ENCODE measurements around the gene TNS4. TPM values are rescaled to one million over a fixed set of nuclear protein-coding genes. Genes with fewer than 3 reads are reported as not detected.

Gene TNS4
- total RNA-seq, 1 experiment from 2014 or later = 0.59 TPM

DNA sequence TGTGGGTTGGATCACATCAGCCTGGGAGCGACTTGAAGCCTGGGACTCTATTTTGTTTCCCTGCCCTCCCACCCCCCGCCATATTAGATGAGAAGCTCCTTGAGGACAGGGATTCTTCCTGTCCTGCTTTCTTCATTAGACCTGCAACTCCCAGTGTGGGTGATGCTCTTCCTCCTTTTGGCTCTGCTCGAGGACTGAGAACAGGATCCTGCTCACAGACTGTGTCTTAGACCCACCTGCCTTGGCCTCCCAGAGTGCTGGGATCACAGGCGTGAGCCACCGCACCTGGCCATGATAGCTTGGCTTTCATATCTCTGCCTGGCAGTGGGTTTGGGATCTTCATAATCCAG, 21.5 kb upstream of the TNS4 start:
- peaks cover 5% of the 10 kb centered on the region for H3K27me3 Mint-ChIP-seq (ENCODE audit: low read depth)
- Histone ChIP-seq H3K27ac (ENCODE audit: insufficient read length, low read depth, low read length) (no peak overlapping the region), H2BK20ac (ENCODE audit: low read depth, low read length, poor library complexity, severe bottlenecking) (no peak overlapping the region), H2AK5ac (ENCODE audit: insufficient read length, low read length) (no peak overlapping the region), H4K91ac (ENCODE audit: insufficient read length, low read depth, low read length) (no peak overlapping the region), H2AFZ (ENCODE audit: low read length) (no peak overlapping the region), H3K56ac (ENCODE audit: insufficient read length, low read depth, low read length) (no peak overlapping the region), H4K20me1 (ENCODE audit: control insufficient read depth, insufficient read depth, insufficient read length) (no peaks in the 10 kb centered on the region), H3K18ac (ENCODE audit: insufficient read length, low read depth, low read length) (no peak overlapping the region), H3K27me3 (ENCODE audit: insufficient read depth, low read length) (no peaks in the 10 kb centered on the region; the same call in 1 of the 2 replicates), H3K14ac (ENCODE audit: insufficient read depth, low read length) (no peak overlapping the region), H3K79me1 (ENCODE audit: insufficient read depth, low read depth, low read length, poor library complexity, severe bottlenecking) (no peaks in the 10 kb centered on the region), H4K5ac (ENCODE audit: insufficient read length, low read depth, low read length) (no peak overlapping the region), H3K4ac (ENCODE audit: low read depth, low read length) (no peak overlapping the region), H3K9me3 (ENCODE audit: control insufficient read depth, low read depth, low read length) (no peaks in the 10 kb centered on the region), H3K23me2 (ENCODE audit: insufficient read length, low read depth, low read length, poor library complexity, severe bottlenecking) (no peaks in the 10 kb centered on the region), H3K4me2 (ENCODE audit: insufficient read depth, insufficient read length, low read length) (no peak overlapping the region), H2BK5ac (ENCODE audit: insufficient read length, low read length) (no peak overlapping the region), H2BK15ac (ENCODE audit: low read depth, low read length) (no peak overlapping the region), H3K4me1 (ENCODE audit: insufficient read depth, low read length) (peaks cover 4% of the 10 kb centered on the region; the same call in 1 of the 2 replicates), H3K79me2 (ENCODE audit: insufficient read depth, low read length) (no peaks in the 10 kb centered on the region), H3T11ph (ENCODE audit: low read length) (no peak overlapping the region), H3K23ac (ENCODE audit: insufficient read length, low read depth, low read length) (no peak overlapping the region), H4K8ac (replicated peaks; ENCODE audit: insufficient read length, low read depth, low read length) (no peak overlapping the region), H3K9ac (ENCODE audit: extremely low read depth, insufficient read length, low read length) (no peak overlapping the region), H2BK120ac (ENCODE audit: low read depth, low read length, poor library complexity, severe bottlenecking) (no peak overlapping the region), H2BK12ac (ENCODE audit: insufficient read length, low read depth, low read length) (no peak overlapping the region)
- H3K36me3 Mint-ChIP-seq (ENCODE audit: insufficient read depth in 1 of 3, low read depth in 3 of 3) = peaks cover 4 to 7% (median 5%) of the 10 kb centered on the region in 3 experiments; a peak in 6 of 7 replicates
- TF ChIP-seq, protein P1, sequence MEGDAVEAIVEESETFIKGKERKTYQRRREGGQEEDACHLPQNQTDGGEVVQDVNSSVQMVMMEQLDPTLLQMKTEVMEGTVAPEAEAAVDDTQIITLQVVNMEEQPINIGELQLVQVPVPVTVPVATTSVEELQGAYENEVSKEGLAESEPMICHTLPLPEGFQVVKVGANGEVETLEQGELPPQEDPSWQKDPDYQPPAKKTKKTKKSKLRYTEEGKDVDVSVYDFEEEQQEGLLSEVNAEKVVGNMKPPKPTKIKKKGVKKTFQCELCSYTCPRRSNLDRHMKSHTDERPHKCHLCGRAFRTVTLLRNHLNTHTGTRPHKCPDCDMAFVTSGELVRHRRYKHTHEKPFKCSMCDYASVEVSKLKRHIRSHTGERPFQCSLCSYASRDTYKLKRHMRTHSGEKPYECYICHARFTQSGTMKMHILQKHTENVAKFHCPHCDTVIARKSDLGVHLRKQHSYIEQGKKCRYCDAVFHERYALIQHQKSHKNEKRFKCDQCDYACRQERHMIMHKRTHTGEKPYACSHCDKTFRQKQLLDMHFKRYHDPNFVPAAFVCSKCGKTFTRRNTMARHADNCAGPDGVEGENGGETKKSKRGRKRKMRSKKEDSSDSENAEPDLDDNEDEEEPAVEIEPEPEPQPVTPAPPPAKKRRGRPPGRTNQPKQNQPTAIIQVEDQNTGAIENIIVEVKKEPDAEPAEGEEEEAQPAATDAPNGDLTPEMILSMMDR (conservative IDR thresholded peaks at IDR 0.05) = no peak
- H3K9me3 Mint-ChIP-seq = peaks cover 9 to 11% of the 10 kb centered on the region in 2 experiments
- no CpG with 5 or more reads among the region's 5 CpGs for WGBS (ENCODE audit: extremely low coverage, insufficient read length, low lambda C conversion rate)
- H3K27ac Mint-ChIP-seq = no peak overlapping the region
- no peak overlapping the region for H3K4me3 Mint-ChIP-seq
- H3K4me1 Mint-ChIP-seq = peaks cover 9 to 23% of the 10 kb centered on the region in 2 experiments
- no peak for DNase-seq
